Measurements from ENCODE around the gene CFDP1. TPM values are rescaled to one million over a fixed set of nuclear protein-coding genes. Genes with fewer than 3 reads are reported as not detected.

Gene CFDP1
- total RNA-seq, 3 donors from 2014 or later: 71.9 to 101 (median 72.0) TPM

DNA sequence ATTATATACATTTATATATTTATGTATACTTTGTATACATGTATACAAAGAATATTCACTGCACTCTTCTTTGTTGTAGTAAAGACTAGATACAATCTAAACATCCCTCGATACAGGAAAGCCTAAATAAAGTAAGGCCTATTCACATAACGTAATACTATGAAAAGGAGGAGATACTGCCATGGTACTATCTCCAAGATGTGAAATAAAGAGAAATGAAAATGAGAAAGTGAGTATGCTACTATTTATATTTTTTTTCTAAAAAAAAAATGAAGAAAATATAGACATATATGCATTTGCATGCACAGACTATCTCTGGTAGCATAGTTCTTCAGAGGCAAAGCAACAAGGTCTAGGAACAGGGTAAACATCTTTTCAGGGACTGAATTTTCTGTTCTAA lies 19.4 kb downstream of the CFDP1 start:
- no peaks in the 10 kb centered on the region for H3K4me1 ChIP-seq (ENCODE audit: low read depth)
- ATAC-seq (no peak), DNase-seq (no peak)
- intact Hi-C loops (cut with DNase I, micrococcal nuclease): no loop called here
- no peak overlapping the region for H3K4me3 ChIP-seq
- no peaks in the 10 kb centered on the region for H3K9me3 ChIP-seq
- no peaks in the 10 kb centered on the region for H3K36me3 ChIP-seq (ENCODE audit: low read depth)
- TF ChIP-seq, protein P1, sequence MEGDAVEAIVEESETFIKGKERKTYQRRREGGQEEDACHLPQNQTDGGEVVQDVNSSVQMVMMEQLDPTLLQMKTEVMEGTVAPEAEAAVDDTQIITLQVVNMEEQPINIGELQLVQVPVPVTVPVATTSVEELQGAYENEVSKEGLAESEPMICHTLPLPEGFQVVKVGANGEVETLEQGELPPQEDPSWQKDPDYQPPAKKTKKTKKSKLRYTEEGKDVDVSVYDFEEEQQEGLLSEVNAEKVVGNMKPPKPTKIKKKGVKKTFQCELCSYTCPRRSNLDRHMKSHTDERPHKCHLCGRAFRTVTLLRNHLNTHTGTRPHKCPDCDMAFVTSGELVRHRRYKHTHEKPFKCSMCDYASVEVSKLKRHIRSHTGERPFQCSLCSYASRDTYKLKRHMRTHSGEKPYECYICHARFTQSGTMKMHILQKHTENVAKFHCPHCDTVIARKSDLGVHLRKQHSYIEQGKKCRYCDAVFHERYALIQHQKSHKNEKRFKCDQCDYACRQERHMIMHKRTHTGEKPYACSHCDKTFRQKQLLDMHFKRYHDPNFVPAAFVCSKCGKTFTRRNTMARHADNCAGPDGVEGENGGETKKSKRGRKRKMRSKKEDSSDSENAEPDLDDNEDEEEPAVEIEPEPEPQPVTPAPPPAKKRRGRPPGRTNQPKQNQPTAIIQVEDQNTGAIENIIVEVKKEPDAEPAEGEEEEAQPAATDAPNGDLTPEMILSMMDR (IDR thresholded peaks at IDR 0.05): no peak

DNA sequence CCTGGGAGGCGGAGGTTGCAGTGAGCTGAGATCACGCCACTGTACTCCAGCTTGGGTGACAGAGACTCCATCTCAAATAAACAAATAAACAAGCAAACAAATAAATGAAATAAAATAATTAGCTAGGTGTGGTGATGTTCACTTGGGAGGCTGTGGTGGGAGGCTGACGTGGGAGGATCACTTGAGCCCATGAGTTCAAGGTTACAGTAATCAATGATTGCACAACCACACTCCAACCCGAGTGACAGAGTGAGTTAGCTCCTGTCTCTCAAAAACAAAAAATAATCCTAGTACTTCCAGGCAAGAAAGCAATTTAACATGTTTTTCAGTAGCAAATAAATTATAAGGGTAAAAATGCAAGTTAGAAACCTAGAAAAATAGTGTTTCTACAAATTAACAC lies 26.4 kb downstream of the CFDP1 start:
- intact Hi-C loops (cut with DNase I, micrococcal nuclease): no loop called here
- Histone ChIP-seq H3K9me3 (no peaks in the 10 kb centered on the region), H3K36me3 (ENCODE audit: low read depth) (no peaks in the 10 kb centered on the region), H3K4me1 (ENCODE audit: low read depth) (peaks cover 9% of the 10 kb centered on the region), H3K4me3 (no peak overlapping the region)
- DNase-seq (no peak), ATAC-seq (no peak)
- TF ChIP-seq, protein P1 (IDR thresholded peaks at IDR 0.05): no peak

DNA sequence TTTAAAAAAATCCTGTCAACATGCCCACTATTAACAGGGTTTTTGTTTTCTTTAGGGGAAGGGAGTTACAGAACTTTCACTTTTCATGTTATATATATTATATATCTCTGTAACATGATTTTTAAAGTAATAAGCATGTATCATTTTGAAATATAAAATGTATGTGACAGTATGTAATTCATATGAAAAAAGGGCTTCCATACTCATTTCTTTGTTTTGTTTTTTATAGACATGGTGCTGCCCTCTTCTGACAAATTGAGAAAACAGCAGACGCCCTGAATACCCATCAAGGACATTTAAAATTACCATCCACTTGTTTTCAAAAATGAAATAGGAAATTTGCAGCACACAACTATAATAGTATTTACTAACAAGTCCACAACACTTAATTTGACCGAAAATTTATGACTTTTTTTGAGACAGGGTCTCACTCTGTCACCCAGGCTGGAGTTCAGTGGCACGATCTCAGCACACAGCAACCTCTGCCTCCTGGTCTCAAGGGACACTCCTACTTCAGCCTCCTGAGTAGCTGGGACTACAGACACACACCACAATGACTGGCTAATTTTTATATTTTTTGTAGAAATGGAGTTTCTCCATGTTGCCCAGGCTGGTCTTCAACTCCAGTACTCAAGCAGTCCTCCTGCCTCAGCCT lies 30.4 kb downstream of the CFDP1 start:
- DNase-seq: peak in 1 of 3 donors; percentile 27
- peak; percentile 43 for ATAC-seq
- H3K9me3 ChIP-seq: no peaks in the 10 kb centered on the region

DNA sequence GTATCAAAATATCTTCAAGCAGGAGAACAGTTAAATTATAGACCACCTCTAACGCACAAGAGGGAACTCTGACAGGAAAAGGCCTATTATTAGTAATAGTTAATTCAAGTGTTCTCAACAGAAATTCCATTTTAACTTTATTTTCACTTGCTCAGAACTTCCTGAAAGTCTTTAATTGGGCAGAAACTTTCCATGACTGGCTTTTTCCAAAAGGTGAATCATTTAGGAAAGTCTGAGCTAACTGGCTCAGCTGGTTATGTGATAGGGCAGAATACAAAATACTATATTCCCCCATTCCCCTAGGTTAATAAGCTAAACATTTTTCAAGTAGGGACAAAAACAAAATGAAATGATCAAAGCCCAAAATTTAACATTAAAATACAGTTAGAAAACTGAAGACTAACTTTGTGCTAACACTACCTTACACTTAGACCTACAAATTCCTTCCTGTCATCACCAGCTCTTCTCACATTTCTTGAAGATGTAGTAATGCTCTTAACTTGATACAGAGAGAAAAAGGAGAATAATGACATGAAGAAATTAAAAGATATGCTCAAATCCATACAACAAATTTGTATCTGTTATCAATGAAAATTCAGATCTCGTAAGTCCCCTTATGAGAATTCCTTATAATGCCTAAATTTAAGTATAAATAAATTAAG lies 31.0 kb downstream of the CFDP1 start:
- Histone ChIP-seq H3K4me1 (ENCODE audit: low read depth) (peaks cover 18% of the 10 kb centered on the region), H3K36me3 (ENCODE audit: low read depth) (no peaks in the 10 kb centered on the region), H3K9me3 (no peaks in the 10 kb centered on the region), H3K4me3 (no peak overlapping the region)
- ATAC-seq: peak; percentile 27
- intact Hi-C loops (cut with DNase I, micrococcal nuclease): no loop called here
- TF ChIP-seq, protein P1 (IDR thresholded peaks at IDR 0.05): no peak
- no peak for DNase-seq

More for the DNA sequence above, 30.4 kb downstream of the CFDP1 start:
- peaks cover 18% of the 10 kb centered on the region for H3K4me1 ChIP-seq (ENCODE audit: low read depth)
- no peaks in the 10 kb centered on the region for H3K36me3 ChIP-seq (ENCODE audit: low read depth)
- intact Hi-C loops (cut with DNase I, micrococcal nuclease): no loop called here
- TF ChIP-seq, protein P1 (IDR thresholded peaks at IDR 0.05): peak; percentile 45
- no peak overlapping the region for H3K4me3 ChIP-seq

DNA sequence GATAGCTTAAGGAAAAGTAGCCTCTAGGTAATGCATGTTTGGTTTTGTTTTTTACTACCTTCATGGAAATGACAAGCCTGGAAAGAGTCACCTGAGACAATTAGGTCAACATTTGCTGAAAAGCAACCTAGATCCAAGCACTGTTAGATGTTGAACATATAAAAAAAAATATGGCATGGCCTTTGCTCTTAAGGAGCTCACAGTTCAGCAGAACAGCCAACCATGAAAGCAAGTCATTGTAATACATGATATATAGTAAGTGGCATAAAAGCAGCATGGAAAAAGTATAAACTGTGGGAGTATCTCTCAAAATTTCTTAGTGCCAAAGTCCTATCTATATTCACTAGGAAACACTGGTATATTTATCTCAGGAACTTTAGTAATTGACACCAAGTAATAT lies 31.6 kb downstream of the CFDP1 start:
- Histone ChIP-seq H3K4me1 (ENCODE audit: low read depth) (peaks cover 18% of the 10 kb centered on the region), H3K36me3 (ENCODE audit: low read depth) (no peaks in the 10 kb centered on the region), H3K4me3 (no peak overlapping the region), H3K9me3 (no peaks in the 10 kb centered on the region)
- TF ChIP-seq, protein P1 (IDR thresholded peaks at IDR 0.05): no peak
- no peak for DNase-seq
- peak; percentile 90 for ATAC-seq
- intact Hi-C loops (cut with DNase I, micrococcal nuclease): no loop called here
